Upper lobe of right lung (tissue), 1 donor: Measurements from ENCODE around the gene CCNE1. TPM values are rescaled to one million over a fixed set of nuclear protein-coding genes. Genes with fewer than 3 reads are reported as not detected.
"Not testable (repeated sequence)": the region's sequence is repeated elsewhere in the genome, so short reads cannot be mapped to it uniquely, and the experiment has no call there.

Experiments
- ATAC-seq: fragments of 200-7000 bp; cut with Tn5 transposase; one replicate; pipeline ENCODE4 v1.9.1; 2020; ENCODE audit warnings: mild to moderate bottlenecking, moderate library complexity
- DNase-seq: peaks from one replicate; pipeline ENCODE4 v3.0.0-alpha.2; 2020
- H3K27ac ChIP-seq: fragments of 200-600 bp; one replicate; pipeline ENCODE4 v1.8.0; 2022
- H3K27me3 ChIP-seq: fragments of 200-600 bp; one replicate; pipeline ENCODE4 v1.8.0; 2022; ENCODE audit warnings: mild to moderate bottlenecking
- H3K36me3 ChIP-seq: fragments of 200-600 bp; one replicate; pipeline ENCODE4 v1.8.0; 2022
- H3K4me1 ChIP-seq: fragments of 200-600 bp; one replicate; pipeline ENCODE4 v1.8.0; 2022
- H3K4me3 ChIP-seq: fragments of 200-600 bp; one replicate; pipeline ENCODE4 v1.8.0; 2022; ENCODE audit warnings: mild to moderate bottlenecking
- H3K9me3 ChIP-seq: fragments of 200-600 bp; one replicate; pipeline ENCODE4 v1.8.0; 2022
- CTCF ChIP-seq: fragments of 200-600 bp; IDR thresholded peaks from one replicate; pipeline ENCODE4 v1.8.0; 2022; ENCODE audit warnings: antibody characterized with exemption
- intact Hi-C: fragments of 100-400 bp; cut with DNase I; formaldehyde crosslinking; loops from one replicate; pipeline ENCODE4 v1.11.0; 2022
- total RNA-seq: library from RNA; stranded (reverse); fragmentation: NEBNext Ultra II Directional; extraction: Animal tissue kit (Norgen Biotek cat#: 25700); gene quantifications from one replicate; pipeline ENCODE4 v1.2.1, GENCODE V29; 2021
- donor health status: DM: no; HTN: yes; CAD: no; lungs with severe emphysema.

The CCNE1 gene
- total RNA-seq, 1 donor from 2014 or later = 0.55 TPM

GRCh38 chr19:29787281-29787680, 24.5 kb upstream of the CCNE1 start:
- H3K9me3 ChIP-seq = no peaks in the 10 kb centered on the region
- ATAC-seq = no peak
- no peak overlapping the region for H3K4me3 ChIP-seq
- H3K36me3 ChIP-seq = no peaks in the 10 kb centered on the region
- H3K27me3 ChIP-seq = no peaks in the 10 kb centered on the region
- no peak for DNase-seq
- TF ChIP-seq CTCF = no peak
- no peaks in the 10 kb centered on the region for H3K4me1 ChIP-seq
- intact Hi-C loops = no loop called here
- no peak overlapping the region for H3K27ac ChIP-seq

- no peak for TF ChIP-seq CTCF
- no peak overlapping the region for H3K4me3 ChIP-seq
- H3K27ac ChIP-seq = no peak overlapping the region
- no peak for ATAC-seq
- no peaks in the 10 kb centered on the region for H3K9me3 ChIP-seq
- intact Hi-C loops = no loop called here
- DNase-seq = no peak
- H3K4me1 ChIP-seq = no peaks in the 10 kb centered on the region
- H3K36me3 ChIP-seq = no peaks in the 10 kb centered on the region
- no peaks in the 10 kb centered on the region for H3K27me3 ChIP-seq
Measured at GRCh38 chr19:29789007-29789406, 22.8 kb upstream of the CCNE1 start.

GRCh38 chr19:29793116-29793727, 18.6 kb upstream of the CCNE1 start:
- Histone ChIP-seq H3K27ac (no peak overlapping the region), H3K4me3 (no peak overlapping the region), H3K27me3 (no peaks in the 10 kb centered on the region), H3K4me1 (no peaks in the 10 kb centered on the region), H3K36me3 (no peaks in the 10 kb centered on the region), H3K9me3 (no peaks in the 10 kb centered on the region)
- DNase-seq = no peak
- TF ChIP-seq CTCF = no peak
- intact Hi-C loops = no loop called here
- ATAC-seq = no peak

GRCh38 chr19:29794490-29794889, 17.3 kb upstream of the CCNE1 start:
- H3K27ac ChIP-seq, DNase-seq, ATAC-seq, intact Hi-C loops, H3K4me1 ChIP-seq, H3K27me3 ChIP-seq, H3K36me3 ChIP-seq, H3K9me3 ChIP-seq, H3K4me3 ChIP-seq: not testable (repeated sequence)

GRCh38 chr19:29795461-29796172, 16.2 kb upstream of the CCNE1 start:
- H3K9me3 ChIP-seq = no peaks in the 10 kb centered on the region
- H3K36me3 ChIP-seq = no peaks in the 10 kb centered on the region
- H3K4me1 ChIP-seq = no peaks in the 10 kb centered on the region
- TF ChIP-seq CTCF = no peak
- intact Hi-C loops = no loop called here
- H3K4me3 ChIP-seq = no peak overlapping the region
- no peak for DNase-seq
- no peak overlapping the region for H3K27ac ChIP-seq
- H3K27me3 ChIP-seq = no peaks in the 10 kb centered on the region
- no peak for ATAC-seq

- no peaks in the 10 kb centered on the region for H3K9me3 ChIP-seq
- TF ChIP-seq CTCF = no peak
Measured at GRCh38 chr19:29796173-29796573, 15.6 kb upstream of the CCNE1 start.

More at GRCh38 chr19:29796173-29796573, 15.6 kb upstream of the CCNE1 start:
- no peak for DNase-seq
- no peak overlapping the region for H3K27ac ChIP-seq
- ATAC-seq = no peak
- no peaks in the 10 kb centered on the region for H3K4me1 ChIP-seq
- no peaks in the 10 kb centered on the region for H3K27me3 ChIP-seq
- no peaks in the 10 kb centered on the region for H3K36me3 ChIP-seq
- H3K4me3 ChIP-seq = no peak overlapping the region
- intact Hi-C loops = no loop called here
